ENCODE results near the gene GTF2F1.
A peak's percentile ranks its signal among the peaks of the same experiment; 100 is the strongest.
"Not testable (repeated sequence)": the region's sequence is repeated elsewhere in the genome, so short reads cannot be mapped to it uniquely, and the experiment has no call there.

Gene GTF2F1

GRCh38 chr19:6393074-6393982 is at the start of gene GTF2F1:
GTF2F1 (minus strand) TSS chr19:6393164; CDS start chr19:6392995, 169 bp downstream.
- peak; percentile 93 for DNase-seq

GRCh38 chr19:6442087-6442688 is 49.2 kb upstream of the GTF2F1 start:
- no peak for DNase-seq

- DNase-seq: no peak
Observed at GRCh38 chr19:6440905-6441304, 47.9 kb upstream of the GTF2F1 start.

- DNase-seq: no peak
Observed at GRCh38 chr19:6439743-6440142, 46.8 kb upstream of the GTF2F1 start.

GRCh38 chr19:6433663-6434062 is 40.7 kb upstream of the GTF2F1 start, which contains the start of gene SLC25A41:
SLC25A41 (minus strand) TSS chr19:6433763; CDS start chr19:6433693, 70 bp downstream.
- DNase-seq: no peak

- no peak for DNase-seq
Observed at GRCh38 chr19:6433165-6433564, 40.2 kb upstream of the GTF2F1 start.

GRCh38 chr19:6431891-6432290 is 38.9 kb upstream of the GTF2F1 start:
- DNase-seq: no peak

- no peak for DNase-seq
Observed at GRCh38 chr19:6429419-6430221, 36.7 kb upstream of the GTF2F1 start.

- not testable (repeated sequence) for DNase-seq
Observed at GRCh38 chr19:6428692-6429418, 35.9 kb upstream of the GTF2F1 start.

- no peak for DNase-seq
Observed at GRCh38 chr19:6427131-6427530, 34.2 kb upstream of the GTF2F1 start.

- DNase-seq: no peak
Observed at GRCh38 chr19:6425732-6426620, 33.0 kb upstream of the GTF2F1 start.

GRCh38 chr19:6424939-6425731 is 32.2 kb upstream of the GTF2F1 start:
- peak; percentile 99 for DNase-seq

GRCh38 chr19:6424195-6424938 is 31.4 kb upstream of the GTF2F1 start, which contains the start of gene KHSRP:
KHSRP (minus strand) TSS chr19:6424811; CDS start chr19:6424701, 110 bp downstream.
- DNase-seq: peak; percentile 27

- no peak for DNase-seq
Observed at GRCh38 chr19:6423499-6424194, 30.7 kb upstream of the GTF2F1 start.

GRCh38 chr19:6421075-6422014 is 28.4 kb upstream of the GTF2F1 start:
- DNase-seq: no peak

GRCh38 chr19:6418562-6418932 is 25.6 kb upstream of the GTF2F1 start:
- no peak for DNase-seq

- DNase-seq: no peak
Observed at GRCh38 chr19:6417713-6418561, 25.0 kb upstream of the GTF2F1 start.
